ENCODE results near the gene MBNL3.
"Not testable (repeated sequence)": the region's sequence is repeated elsewhere in the genome, so short reads cannot be mapped to it uniquely, and the experiment has no call there.

Gene MBNL3

DNA sequence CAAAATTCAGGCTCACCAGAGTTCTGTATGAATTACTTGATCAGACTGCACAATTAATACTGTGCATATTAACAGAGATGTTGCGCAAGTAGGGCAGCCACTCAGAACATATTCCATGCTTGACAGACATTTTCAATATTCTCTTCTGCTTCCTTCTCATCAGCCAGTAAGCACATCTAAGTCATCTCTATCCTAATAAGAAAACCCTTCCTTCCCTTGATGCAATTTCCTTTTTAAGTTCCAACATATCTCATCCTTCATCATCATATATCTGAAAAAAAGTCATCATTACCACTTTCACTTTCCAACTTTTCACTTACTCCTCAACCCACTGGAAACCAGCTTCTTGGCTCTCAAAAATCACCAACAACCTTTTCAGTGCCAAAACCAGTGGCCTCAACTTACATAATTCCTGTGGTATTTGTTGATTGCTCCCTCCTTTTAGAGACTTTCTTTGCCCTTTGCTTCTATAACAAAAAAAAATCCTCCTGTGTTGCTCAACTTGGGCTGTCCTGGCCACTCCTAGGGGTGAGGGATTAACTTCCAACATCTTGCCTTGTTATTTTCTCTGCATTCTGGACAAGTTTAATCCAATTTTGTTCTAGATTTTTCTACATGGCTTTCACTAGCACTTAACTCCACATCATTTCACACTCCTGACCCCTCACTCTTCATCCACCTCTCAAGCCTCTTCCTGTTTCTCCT lies 14.1 kb downstream of the MBNL3 start:
- no peak for DNase-seq

DNA sequence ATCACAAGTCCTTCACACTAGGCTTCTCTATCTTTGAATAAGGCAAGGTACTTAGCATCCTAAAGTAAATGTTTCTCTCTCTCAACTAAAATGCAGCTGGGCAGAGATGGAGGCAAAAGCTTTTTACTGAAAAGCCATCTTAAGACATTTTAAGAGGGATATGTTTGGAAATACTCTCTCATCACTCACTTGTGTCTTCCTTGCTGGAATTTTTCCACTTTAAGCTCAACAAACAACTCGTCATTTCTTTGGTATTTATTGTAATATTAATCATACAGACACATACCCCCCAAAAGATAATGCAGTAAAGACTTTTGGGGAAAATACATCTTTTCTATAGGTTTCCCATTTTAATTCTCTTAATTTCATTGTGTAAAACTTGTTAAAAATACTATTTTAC lies 16.4 kb downstream of the MBNL3 start:
- no peak for DNase-seq

GRCh38 chrX:132470831-132471230 lies 18.0 kb downstream of the MBNL3 start:
- no peak for DNase-seq

GRCh38 chrX:132470179-132470578 lies 18.7 kb downstream of the MBNL3 start:
- DNase-seq = no peak

DNA sequence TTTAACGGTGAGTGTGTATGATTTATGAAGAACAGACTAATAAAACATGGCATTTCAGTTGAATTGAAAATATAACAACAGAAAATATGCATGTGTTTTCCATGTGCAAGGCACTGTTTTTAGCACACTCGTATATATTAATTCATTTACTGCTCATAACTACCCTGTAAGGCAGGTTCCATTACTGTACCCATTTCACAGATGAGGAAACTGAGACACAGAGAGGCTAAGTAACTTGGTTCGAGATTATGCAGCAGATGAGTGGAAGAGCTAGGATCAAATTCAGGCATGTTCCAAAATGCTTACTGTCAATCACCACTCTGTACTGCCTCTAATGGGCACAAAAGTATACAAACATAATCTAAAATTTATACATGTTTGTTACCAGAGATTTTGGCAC lies 20.4 kb downstream of the MBNL3 start:
- no peak for DNase-seq

DNA sequence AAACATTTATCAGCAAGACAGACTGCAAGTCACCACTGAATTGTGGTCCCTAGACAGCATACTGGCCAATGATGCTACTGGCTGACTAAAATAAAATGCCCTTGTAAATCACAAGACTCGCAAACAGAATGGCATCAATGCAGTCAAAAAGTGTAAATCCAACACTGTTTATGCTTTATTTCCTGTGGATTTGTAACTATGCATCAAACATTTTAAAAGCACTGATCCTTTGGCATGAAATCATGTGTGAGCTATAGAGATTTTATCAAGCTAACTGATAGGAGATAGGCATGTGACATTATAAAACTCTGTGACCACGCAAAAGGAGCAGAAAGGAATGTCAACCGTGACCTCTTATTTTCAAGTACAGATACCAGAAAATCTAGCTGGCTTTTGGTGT lies 20.8 kb downstream of the MBNL3 start:
- DNase-seq = no peak

DNA sequence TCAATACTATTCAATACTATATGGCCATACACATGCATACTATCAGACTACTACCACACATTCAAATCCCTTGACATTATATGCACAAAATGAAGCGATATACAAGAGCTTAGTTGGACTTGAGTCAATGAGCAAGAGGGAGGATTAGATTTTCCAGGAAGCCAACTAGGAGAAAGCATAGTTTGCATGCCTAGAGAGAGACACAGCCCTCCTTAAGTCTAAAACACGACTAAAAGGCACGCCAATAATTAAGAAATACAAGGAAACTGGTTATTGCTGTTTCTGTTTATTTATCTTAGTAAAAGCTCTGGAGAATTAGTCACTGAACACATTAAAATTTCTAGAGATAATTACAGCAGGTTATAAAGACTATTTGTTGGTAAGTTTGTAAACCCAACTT lies 21.8 kb downstream of the MBNL3 start:
- DNase-seq = no peak

GRCh38 chrX:132463411-132463810 lies 25.4 kb downstream of the MBNL3 start:
- no peak for DNase-seq

- DNase-seq = no peak
Measured at GRCh38 chrX:132461886-132462285, 27.0 kb downstream of the MBNL3 start.

GRCh38 chrX:132452911-132453550 lies 35.8 kb downstream of the MBNL3 start:
- no peak for DNase-seq

- DNase-seq = not testable (repeated sequence)
Measured at GRCh38 chrX:132445909-132446308, 42.9 kb downstream of the MBNL3 start.

DNA sequence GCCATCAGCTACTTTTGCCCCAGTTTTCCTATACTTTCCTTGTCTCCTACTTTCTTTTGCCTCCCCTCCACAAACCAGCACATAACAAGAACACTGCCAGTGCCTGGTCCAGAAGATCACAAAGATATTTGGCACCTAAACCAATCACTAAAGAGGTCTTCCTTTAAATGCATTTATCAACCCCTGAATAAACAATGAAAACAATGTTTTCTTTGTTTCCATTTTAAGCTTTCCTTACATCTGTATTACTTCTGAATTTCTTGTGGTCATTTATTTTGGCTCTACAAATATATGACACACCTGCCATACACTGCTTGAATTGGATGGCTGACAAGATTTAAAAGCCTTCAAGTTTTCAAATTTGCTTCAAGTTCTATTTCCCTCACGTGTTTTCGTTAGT lies 43.9 kb downstream of the MBNL3 start:
- DNase-seq = no peak

GRCh38 chrX:132443196-132444135 lies 45.4 kb downstream of the MBNL3 start:
- no peak for DNase-seq

- DNase-seq = no peak
Measured at GRCh38 chrX:132442691-132443090, 46.1 kb downstream of the MBNL3 start.

GRCh38 chrX:132435222-132435621 lies 53.6 kb downstream of the MBNL3 start:
- DNase-seq = no peak

GRCh38 chrX:132433551-132433950 lies 55.3 kb downstream of the MBNL3 start:
- no peak for DNase-seq

DNA sequence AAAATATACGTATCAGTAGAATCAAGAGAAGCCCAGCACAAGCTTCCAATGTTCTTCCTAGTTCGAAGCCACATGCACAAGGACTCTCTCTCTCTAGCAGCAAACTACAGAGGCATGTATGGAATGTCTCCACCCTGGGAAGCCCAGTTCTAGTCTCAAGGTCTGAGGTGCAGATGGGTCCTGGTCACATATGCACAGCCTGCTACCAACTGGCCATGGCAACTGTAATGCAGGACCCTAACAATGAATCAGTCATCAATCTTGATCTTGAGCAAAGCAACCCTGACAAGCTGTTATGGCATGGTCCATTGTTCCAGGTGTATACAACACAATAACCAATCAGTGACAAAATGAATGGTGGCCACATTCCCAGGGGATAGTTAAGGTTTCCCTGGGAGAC lies 55.8 kb downstream of the MBNL3 start:
- no peak for DNase-seq

DNA sequence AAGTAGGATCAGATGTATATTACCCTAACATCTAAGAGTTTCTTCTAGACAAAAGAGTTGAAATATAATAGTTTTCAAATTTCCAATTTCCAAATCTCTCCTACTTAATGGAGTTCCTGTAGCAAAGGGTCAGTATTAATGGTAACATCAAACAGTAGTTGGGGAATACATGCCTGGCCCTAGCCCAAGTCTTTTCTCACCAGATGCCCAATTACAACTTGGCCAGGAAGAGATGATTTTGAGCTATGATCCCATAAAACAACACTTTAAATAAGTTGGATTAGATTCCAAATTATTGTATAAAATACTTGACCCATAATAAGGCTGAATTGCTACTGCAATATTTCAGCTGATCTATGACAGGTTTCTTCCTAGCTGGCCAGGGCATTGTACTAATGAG lies 59.9 kb downstream of the MBNL3 start:
- no peak for DNase-seq

DNA sequence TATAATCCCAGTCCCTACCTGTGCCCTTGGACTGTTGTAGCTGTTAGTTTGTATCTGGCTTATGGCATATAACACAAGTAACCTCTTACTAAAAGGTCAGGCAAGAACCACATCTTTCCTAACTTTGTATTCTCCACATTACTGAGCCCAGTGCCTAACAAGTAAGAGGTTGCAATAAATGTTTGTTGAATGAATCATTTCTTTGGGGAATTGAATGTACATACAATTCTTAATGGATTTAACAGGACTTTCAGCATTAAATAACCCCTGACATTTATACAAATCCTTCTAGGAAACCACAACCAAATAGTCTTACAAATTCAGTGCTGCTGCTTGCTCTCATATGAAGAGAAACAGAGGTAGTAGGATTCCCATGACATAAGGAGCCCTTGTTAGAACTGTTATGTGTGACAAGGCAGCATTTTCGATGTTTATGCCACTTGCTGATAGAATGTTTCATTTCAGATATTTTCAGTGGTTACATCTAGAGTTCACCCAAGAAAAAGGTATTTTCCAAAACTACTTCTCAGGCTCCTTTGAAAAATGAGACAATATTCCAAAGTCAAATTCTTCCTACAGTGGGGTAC lies 62.0 kb downstream of the MBNL3 start:
- no peak for DNase-seq

DNA sequence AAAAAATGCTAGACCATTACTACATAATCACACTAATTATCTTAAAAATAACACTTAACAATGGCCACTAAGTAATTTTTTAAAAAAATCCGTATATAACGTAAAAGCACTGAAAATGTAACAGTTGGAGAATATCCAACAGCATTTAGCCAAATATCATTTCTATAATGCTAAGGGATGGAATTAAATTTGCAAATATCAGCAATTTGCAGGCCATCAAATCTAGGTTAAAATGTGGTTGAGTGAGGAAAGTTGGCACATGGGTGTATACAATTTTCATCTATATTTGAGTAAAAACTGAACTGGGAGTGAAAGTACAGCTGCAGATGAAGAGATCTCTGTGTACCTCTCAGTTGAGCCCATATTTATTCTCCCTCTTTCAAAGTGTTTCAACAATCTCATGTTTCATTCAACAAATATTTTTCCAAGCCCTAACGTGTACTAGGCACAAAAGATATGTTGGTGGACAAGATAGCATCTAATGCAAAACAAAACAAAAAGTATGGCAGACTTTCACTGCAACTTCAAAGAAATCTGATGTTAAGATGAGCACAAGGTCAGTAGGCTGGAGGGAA lies 63.0 kb downstream of the MBNL3 start:
- DNase-seq = peak in 1 of 2 experiments; percentile 1

DNA sequence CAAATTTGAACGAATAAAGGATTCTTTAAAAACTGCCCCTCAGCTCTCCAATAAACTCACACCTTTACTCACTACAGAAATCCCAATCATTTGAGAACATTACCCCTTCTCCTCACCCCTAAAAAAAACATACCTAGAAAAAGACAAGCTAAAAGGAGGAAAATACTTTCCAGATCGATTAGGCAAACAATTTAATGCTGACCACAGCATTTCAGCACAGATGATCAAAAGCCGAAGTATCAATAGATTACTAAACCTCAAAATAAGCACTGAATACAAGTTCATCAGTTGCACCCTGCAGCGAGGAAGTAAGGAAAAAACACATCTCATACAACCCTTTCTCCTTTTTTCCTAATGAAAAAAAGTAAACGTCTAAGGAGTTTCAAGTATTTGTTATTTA lies 65.5 kb downstream of the MBNL3 start:
- DNase-seq = no peak

DNA sequence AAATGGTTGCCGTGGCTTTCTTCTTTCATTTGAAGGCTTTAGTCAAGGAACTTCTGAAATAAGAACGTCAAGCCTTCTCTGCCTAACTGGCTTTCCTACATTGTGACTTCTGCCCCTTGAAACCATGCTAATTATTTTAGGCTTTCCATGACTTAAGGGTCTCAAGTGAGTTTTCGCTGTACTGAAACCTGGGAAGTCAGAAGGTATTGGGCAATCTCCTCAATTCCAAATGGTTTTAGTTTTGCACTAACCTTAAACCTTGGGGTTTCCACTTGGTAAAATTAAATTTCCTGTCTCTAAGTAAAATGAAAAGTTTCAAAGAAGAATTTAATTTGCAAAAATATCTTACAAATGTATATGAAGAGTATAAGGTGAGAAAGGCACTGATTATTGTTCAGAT lies 73.8 kb downstream of the MBNL3 start:
- DNase-seq = no peak

GRCh38 chrX:132414404-132414803 lies 74.4 kb downstream of the MBNL3 start:
- no peak for DNase-seq

Data from SHP77 (cell line).